ENCODE measurements around the gene FNDC4. TPM values are rescaled to one million over a fixed set of nuclear protein-coding genes. Genes with fewer than 3 reads are reported as not detected.

The FNDC4 gene
- total and polyA plus RNA-seq, 2 experiments from 2014 or later = 43.4 to 53.4 TPM

DNA sequence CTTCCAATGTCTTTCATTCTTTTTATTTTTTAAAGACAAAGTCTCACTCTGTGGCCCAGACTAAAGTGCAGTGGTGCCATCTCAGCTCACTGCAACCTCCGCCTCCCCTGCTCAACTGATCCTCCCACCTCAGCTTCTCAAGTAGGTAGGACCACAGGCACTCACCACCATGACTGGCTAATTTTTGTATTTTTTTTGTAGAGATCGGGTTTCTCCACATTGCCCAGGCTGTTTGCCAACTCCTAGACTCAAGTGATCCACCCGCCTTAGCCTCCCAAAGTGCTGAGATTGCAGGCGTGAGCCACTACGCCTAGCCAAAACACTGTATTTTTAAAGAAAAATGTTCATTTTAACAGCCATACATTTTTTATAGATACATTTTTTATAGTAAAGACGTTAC lies 14.3 kb upstream of the FNDC4 start:
- DNase-seq (ENCODE audit: low read depth in 1 of 2, low spot score in 1 of 2) = peak in 1 of 2 donors; percentile 56
- no peaks in the 10 kb centered on the region for H3K36me3 ChIP-seq
- no peaks in the 10 kb centered on the region for H3K9me3 ChIP-seq (ENCODE audit: low read depth)
- H3K27ac ChIP-seq = no peak overlapping the region
- H3K4me1 ChIP-seq (ENCODE audit: low read depth) = no peaks in the 10 kb centered on the region
- TF ChIP-seq, protein P1, sequence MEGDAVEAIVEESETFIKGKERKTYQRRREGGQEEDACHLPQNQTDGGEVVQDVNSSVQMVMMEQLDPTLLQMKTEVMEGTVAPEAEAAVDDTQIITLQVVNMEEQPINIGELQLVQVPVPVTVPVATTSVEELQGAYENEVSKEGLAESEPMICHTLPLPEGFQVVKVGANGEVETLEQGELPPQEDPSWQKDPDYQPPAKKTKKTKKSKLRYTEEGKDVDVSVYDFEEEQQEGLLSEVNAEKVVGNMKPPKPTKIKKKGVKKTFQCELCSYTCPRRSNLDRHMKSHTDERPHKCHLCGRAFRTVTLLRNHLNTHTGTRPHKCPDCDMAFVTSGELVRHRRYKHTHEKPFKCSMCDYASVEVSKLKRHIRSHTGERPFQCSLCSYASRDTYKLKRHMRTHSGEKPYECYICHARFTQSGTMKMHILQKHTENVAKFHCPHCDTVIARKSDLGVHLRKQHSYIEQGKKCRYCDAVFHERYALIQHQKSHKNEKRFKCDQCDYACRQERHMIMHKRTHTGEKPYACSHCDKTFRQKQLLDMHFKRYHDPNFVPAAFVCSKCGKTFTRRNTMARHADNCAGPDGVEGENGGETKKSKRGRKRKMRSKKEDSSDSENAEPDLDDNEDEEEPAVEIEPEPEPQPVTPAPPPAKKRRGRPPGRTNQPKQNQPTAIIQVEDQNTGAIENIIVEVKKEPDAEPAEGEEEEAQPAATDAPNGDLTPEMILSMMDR (IDR thresholded peaks at IDR 0.05; ENCODE audit: low read depth, low read length) = no peak
- no peak overlapping the region for H3K4me3 ChIP-seq
- peaks cover 3% of the 10 kb centered on the region for H3K27me3 ChIP-seq

DNA sequence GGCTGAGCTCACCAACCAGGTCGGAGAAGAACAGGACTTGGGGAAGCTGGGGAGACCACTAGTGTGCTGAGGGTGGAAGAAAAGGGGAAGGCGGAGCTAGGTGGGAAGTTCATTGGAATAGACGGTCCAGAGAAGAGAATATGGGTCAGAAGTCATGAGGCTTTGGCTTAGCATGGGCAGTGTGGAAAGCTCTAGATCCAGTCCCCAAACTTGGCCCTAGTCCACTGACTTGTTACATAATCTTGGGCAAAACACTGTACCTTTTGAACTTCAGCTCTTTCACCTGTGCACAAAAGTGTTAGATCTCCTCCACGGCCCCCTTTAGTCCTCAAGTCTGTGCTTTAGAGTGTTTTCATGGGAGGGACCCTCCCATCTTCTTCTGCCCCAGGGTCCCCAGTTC lies 12.3 kb upstream of the FNDC4 start:
- Histone ChIP-seq H3K36me3 (no peaks in the 10 kb centered on the region), H3K27me3 (peaks cover 3% of the 10 kb centered on the region), H3K9me3 (ENCODE audit: low read depth) (no peaks in the 10 kb centered on the region), H3K4me3 (no peak overlapping the region), H3K27ac (no peak overlapping the region), H3K4me1 (ENCODE audit: low read depth) (peaks cover 6% of the 10 kb centered on the region)
- TF ChIP-seq, protein P1 (IDR thresholded peaks at IDR 0.05; ENCODE audit: low read depth, low read length) = no peak
- no peak for DNase-seq (ENCODE audit: low read depth in 1 of 2, low spot score in 1 of 2)

DNA sequence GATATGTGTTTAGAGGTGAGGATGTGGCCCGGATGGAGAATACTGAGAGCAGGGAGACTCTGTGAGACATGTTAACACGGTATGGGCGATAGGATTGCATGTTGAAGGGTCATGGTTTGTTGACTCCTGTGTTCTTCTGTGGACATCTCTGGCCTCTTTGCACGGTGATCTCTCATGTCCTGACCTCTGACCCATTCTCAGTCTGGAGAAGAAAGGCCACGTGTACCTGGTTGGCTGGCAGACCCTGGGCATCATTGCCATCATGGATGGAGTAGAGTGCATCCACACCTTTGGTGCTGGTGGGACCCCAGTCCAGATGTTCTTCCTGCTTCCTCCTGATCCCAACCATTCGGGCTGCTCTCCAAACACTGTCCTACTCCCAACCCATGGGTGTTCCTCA lies 11.6 kb upstream of the FNDC4 start:
- Histone ChIP-seq H3K27me3 (peaks cover 3% of the 10 kb centered on the region), H3K36me3 (no peaks in the 10 kb centered on the region), H3K4me3 (no peak overlapping the region), H3K27ac (no peak overlapping the region), H3K4me1 (ENCODE audit: low read depth) (peaks cover 6% of the 10 kb centered on the region), H3K9me3 (ENCODE audit: low read depth) (no peaks in the 10 kb centered on the region)
- TF ChIP-seq, protein P1 (IDR thresholded peaks at IDR 0.05; ENCODE audit: low read depth, low read length) = no peak
- DNase-seq (ENCODE audit: low read depth in 1 of 2, low spot score in 1 of 2) = no peak

DNA sequence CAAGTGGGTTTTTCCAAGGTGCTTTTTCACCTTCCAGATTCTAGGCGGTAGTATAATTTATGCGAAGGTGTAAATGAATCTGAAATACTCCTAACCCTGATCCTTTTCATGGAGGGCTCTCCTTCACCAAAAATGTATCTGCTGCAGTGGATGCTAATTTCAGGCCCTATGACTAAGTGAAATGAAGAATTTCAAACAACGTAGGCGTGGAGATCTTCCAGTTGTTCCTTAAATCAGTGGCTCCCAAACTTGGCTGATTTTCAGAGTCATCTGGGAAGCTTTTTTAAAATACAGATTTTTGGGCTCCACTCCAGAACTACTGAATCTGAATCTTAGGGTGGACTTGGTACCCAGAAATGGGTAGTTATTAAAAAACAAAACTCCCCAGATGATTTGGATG lies 7.1 kb upstream of the FNDC4 start:
- peaks cover 12% of the 10 kb centered on the region for H3K27me3 ChIP-seq
- H3K9me3 ChIP-seq (ENCODE audit: low read depth) = no peaks in the 10 kb centered on the region
- TF ChIP-seq, protein P1 (IDR thresholded peaks at IDR 0.05; ENCODE audit: low read depth, low read length) = no peak
- H3K4me3 ChIP-seq = no peak overlapping the region
- peaks cover 6% of the 10 kb centered on the region for H3K4me1 ChIP-seq (ENCODE audit: low read depth)
- H3K36me3 ChIP-seq = no peaks in the 10 kb centered on the region
- DNase-seq (ENCODE audit: low read depth in 1 of 2, low spot score in 1 of 2) = peak in 1 of 2 donors; percentile 40
- no peak overlapping the region for H3K27ac ChIP-seq

DNA sequence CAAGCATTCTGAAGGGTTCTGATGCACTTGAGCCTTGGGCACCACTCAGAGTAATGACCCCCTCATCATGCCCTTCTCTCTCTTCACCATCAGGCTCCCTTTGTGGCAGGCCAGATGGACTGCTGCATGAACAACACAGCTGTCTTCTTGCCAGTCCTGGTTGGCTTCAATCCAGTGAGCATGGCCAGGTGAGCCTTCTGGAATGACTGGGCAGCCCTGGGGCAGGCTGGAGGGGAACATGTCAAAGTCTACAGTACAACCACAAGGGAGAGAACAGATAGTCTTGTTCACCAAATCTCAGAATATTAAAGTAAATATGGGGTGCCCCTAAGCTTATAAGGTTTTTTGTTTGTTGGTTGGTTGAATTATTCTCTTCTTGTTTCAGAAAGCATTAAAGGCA lies 6.0 kb upstream of the FNDC4 start:
- no peak for DNase-seq (ENCODE audit: low read depth in 1 of 2, low spot score in 1 of 2)
- Histone ChIP-seq H3K27ac (no peak overlapping the region), H3K4me1 (ENCODE audit: low read depth) (peaks cover 6% of the 10 kb centered on the region), H3K27me3 (peaks cover 20% of the 10 kb centered on the region), H3K36me3 (no peaks in the 10 kb centered on the region), H3K9me3 (ENCODE audit: low read depth) (no peaks in the 10 kb centered on the region), H3K4me3 (no peak overlapping the region)
- TF ChIP-seq, protein P1 (IDR thresholded peaks at IDR 0.05; ENCODE audit: low read depth, low read length) = no peak

DNA sequence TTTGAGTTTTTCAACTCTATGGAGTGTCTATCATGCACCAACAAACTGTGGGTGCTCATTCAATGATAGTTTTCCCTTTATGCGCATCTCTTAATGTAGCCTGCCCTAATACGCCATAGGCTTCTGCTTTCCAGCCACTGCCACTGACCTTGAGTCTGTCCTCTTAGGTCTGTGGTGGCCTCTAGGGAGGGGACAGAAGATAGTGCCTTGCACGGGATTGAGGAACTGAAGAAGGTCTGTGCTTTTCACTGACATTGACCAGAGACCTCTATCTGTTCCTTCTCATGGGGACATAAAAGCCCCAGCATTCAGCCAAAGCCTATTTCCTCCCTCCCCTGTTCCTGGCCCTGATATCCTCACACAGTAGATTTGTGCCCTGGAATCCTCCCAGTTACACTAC lies 4.0 kb upstream of the FNDC4 start:
- no peak for DNase-seq (ENCODE audit: low read depth in 1 of 2, low spot score in 1 of 2)
- TF ChIP-seq, protein P1 (IDR thresholded peaks at IDR 0.05; ENCODE audit: low read depth, low read length) = no peak

More for the DNA sequence above, 4.0 kb upstream of the FNDC4 start:
- Histone ChIP-seq H3K36me3 (no peaks in the 10 kb centered on the region), H3K4me3 (no peak overlapping the region), H3K27me3 (peaks cover 21% of the 10 kb centered on the region), H3K9me3 (ENCODE audit: low read depth) (no peaks in the 10 kb centered on the region), H3K27ac (no peak overlapping the region), H3K4me1 (ENCODE audit: low read depth) (peaks cover 6% of the 10 kb centered on the region)

Data from cardiac muscle cell (in vitro differentiated cells and primary cell).